HG03066 (cell line): ENCODE results near the gene ZNF700.
"Not testable (repeated sequence)": the region's sequence is repeated elsewhere in the genome, so short reads cannot be mapped to it uniquely, and the experiment has no call there.

Source experiments
- ATAC-seq: cut with Tn5 transposase; IDR thresholded peaks from one replicate; pipeline ENCODE4 v1.9.1; 2021; ENCODE audit warnings: low read depth; ENCODE audit not compliant: unreplicated experiment

ZNF700 gene

DNA sequence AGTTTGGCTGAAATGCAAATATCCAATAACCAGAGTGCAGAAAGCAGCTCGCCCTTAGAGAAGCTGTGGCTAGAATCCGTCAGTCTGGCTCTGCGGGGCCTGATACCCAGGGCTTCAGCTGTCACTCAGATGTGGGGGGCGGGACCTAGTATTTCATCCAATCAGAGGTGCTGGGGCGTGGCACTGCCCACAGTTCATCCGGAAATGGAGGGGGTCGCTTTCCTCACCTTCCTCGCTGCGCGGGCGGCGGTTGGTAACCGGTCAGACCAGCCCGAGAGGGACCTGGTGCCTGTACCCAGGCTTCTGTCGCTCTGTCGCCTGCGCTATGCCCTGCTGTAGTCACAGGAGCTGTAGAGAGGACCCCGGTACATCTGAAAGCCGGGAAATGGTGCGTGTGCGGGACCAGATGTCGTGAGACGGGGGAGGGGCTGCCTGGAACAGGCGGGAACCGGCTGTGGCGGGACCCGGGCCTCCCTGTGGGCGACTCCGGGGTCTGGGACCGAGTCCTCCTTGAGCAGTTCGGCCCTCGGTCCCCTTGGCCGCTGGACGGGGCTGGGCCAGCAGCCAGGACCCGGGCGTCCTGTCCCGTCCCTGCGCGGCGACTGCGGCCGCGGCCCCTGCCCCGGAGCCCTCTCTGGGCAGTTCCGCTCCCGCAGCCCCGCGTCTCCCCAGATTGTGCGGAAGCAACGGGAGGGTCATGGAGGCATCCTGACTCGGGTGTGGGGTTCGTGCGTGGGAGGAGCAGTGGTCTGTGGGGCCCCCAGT, at the start of gene ZNF700:
Gene ZNF700, plus strand, starts transcription at position 222 of the 765 bp plus-strand sequence. Its CDS starts 104 bp downstream, at position 326.
- ATAC-seq = peak; percentile 89

DNA sequence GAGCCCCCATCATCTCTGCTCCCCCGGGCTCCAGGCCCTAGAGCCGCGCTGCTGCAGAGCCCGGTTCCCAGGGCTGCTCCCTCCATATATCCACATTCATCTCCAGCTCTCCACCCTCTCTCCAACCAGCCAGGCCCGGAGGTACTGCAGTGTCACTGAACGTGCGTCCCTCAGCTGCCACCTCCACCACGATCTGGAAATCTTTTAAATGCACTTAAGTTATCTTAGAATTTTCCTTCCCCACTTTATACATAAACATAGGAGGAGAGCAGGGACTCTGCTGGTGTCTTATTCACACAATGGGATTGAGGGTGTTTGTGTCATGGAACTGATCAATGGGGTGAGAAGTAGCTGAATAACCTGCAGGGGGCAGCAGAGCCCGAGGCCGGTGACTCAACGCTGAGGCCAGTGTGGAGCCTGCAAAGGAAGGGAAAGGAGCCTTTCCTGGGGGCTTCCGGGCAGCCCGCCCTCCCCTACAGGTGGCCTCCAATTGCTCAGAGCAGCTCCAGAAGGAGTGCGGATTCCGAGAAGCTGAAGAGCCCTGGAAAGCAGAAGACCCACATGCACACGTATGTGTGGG, 45.1 kb upstream of the ZNF700 start:
- not testable (repeated sequence) for ATAC-seq

DNA sequence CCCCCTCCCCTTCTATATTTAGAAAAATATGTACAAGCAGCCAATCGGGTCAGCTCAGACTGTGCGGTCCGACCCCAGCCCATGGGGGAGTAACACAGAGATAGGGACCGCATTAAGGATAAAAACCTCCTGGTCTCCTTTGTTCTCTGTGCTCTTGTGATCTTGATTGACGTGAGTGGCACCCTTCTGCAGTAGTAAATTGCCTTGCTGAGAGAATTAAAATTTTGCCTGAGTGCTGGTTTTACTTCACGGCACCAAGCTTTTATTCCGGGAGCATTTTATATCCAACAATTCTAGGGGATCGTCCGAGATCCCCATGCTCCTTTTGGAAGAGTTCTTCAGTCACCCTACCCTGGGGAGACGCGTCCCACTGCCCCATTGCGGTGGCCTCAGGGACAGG, 44.3 kb upstream of the ZNF700 start:
- no peak for ATAC-seq

DNA sequence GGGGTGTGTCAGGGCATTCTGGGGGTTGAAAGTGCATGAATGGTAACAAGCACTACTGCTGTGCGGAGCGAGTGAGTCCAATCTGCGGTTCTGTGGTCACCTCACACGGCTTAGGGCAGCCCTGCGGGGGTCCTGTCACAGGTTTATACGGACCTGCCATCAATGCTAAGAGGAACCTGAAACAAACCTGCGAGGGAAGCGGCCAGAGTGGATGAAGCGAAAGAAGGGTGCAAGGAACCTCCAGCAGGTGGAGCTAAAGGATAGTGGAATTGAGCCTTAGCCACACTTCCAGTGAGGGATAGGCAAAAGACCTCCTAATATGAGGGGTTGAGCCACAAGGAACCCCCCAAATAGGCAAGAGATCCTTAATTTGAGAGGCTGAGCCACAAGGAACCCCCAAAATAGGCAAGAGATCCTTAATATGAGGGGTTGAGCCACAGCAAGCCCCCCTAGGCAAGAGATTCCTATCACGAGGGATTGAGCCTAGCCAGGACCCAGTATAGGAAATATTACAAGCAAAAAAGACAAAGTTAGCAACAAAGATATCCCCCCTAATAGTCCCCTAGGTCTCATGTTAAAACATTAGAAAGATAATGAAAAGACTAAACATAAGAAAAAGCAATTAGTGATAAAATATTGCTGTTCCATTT, 43.6 kb upstream of the ZNF700 start:
- ATAC-seq = no peak

DNA sequence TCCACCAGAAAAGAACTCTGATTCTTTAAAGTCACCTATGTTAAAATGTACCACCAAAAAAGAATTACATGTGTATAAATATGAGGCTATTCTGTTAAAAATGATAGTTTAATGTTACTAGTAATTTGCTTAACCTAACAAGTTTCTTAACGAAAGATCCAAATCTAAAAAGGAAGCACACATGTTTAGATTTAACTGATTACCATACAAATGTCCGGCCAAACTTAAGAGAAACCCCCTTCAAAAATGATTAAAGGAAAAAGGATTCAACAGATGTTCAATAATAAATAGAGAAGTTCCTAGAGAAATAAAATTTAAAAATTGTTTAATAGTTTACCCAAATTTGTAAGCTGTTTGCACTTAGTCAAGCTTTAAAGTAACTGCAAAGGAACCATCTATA, 42.3 kb upstream of the ZNF700 start:
- ATAC-seq = no peak

DNA sequence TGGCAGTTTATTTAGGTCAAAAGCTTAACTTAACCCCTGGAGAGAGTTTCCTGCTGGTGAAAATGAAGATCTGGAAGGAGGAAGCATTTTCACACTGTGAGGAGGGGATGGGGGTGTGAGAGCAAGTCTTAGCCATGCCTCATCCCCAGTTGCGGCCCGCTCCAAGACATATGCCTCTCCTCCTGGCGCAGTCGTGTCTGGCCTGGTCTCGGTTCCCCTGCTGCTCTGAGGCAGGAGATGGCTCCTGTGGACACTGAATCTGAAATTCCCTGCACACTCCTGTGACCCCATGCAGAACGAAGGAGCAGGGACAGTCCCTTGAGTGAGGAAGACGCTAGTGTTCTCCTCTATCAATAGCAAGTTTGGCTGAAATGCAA, 37.7 kb upstream of the ZNF700 start:
- no peak for ATAC-seq

DNA sequence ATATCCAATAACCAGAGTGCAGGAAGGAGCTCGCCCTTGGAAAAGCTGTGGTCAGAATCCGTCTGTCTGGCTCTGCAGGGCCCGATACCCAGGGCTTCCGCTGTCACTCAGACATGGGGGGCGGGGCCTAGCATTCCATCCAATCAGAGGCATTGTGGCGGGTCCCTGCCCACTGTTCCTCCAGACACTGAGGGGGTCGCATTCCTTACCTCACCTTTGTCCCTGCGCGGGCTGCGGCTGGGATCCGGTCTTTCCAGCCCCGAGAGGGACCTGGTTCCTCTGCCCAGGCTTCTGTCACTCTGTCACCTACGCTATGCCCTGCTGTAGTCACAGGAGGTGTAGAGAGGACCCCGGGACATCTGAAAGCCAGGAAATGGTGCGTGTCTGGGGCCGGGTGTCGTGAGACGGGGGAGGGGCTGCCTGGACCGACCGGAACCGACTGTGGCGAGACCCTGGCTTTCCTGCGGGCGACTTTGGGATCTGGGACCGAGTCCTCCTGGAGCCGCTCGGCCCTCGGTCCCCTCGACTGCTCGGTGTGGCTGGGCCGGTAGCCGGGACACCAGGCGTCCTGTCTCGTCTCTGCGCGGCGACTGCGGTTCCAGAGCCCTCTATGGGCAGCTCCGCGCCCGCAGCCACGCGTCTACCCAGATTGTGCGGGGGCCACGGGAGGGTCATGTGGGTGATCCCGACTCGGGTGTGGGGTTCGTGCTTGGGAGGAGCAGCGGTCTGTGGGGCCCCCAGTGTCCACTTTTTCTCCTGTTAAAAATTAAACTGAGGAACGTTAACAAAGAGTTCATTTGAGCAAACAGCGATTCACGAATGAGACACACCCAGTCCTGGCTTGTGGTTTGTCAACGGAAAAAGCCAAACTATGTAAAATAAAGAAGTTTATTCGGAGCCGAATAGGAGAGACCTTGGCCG, 37.0 kb upstream of the ZNF700 start, which contains the start of gene ZNF69:
Gene ZNF69, plus strand, starts transcription at position 172 of the 921 bp plus-strand sequence. Its CDS starts 142 bp downstream, at position 314.
- ATAC-seq = no peak

DNA sequence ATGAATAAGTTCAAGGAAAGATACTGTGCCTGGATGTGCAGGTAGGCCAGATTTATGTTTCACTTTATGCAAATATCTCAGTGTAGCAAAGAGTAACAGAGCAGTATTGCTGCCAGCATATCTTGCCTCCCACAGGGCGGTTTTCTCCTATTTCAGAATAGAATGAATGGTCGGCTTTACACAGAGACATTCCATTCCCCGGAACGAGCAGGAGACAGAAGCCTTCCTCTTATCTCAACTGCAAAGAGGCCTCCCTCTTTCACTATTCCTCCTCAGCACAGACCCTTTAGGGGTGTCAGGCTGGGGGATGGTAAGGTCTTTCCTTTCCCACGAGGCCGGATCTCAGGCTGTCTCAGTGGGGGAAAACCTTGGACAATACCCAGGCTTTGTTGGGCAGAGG, 35.0 kb upstream of the ZNF700 start:
- not testable (repeated sequence) for ATAC-seq

DNA sequence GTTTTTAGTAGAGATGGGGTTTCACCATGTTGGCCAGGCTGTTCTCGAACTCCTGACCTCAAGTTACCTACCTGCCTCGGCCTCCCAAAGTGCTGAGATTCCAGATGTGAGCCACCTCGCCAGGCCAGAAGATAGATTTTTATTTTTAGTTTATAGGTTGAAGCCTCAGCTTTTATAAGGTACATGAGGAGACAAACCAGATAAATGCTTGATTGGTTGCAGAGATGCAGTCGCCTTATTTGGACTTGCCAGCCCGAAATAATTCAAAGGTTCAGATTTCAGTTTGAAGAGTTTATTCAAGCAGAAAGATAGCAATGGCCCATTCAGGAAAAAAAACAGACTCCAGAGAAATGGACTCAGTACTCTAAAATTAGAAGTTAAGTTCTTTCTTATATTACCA, 34.3 kb upstream of the ZNF700 start:
- ATAC-seq = no peak

DNA sequence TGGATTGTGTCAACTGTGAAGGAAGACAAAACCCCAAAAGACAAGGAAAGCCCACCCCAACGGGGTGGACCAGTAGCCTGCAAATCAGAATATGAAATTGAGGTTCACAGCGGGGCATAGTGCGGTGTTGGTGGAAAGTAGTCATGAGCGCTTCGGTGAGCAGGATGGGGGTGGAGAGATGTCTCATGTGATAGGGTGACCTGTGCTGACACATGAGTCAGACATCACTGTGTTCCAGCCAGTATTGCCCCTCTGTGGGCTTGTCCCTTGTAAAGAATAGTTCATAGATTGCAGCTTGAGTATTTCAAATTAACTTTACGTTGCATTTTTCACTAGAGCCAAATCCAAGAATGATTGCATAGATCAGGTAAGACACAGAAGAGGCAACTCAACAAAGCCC, 30.1 kb upstream of the ZNF700 start:
- ATAC-seq = no peak

DNA sequence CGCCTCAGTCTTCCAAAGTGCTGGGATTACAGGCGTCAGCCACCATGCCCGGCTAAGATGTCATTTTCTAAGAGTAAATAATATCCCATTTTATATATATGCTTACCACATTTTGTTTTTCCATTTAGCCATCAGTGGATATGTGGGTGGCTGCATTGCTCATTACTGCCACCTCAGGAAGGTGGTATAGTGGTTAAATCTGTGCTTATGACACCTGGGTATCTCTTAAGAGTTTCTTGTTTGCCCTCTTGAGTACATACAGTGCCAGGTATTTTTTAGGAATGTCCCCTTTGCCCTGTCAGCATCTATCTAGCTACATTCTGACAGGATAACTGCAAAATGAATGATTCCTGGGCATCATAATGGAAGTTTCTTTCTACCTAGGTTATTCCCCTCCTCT, 22.7 kb upstream of the ZNF700 start:
- ATAC-seq = no peak

DNA sequence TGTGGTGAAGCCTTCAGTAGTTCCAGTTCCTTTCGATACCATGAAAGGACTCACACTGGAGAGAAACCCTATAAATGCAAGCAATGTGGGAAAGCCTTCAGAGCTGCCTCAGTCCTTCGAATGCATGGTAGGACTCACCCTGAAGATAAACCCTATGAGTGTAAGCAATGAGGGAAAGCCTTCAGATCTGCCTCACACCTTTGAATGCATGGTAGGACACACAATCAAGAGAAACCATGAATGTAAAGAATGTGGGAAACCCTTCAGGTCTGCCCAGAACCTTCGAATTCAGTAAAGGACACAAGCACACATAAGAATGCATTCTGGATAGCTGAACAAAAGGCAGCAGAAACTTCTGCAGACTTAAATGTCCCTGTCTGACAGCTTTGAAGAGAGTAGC, 19.0 kb upstream of the ZNF700 start:
- no peak for ATAC-seq

DNA sequence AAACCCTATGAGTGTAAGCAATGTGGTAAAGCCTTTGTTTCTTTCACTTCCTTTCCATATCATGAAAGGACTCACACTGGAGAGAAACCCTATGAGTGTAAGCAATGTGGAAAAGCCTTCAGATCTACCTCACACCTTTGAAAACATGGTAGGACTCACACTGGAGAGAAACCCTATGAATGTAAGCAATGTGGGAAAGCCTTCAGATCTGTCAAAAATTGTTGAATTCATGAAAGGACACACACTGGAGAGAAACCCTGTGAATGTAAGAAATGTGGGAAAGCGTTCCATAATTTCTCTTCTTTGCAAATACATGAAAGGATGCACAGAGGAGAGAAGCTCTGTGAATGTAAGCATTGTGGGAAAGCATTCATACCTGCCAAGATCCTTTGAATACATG, 13.0 kb upstream of the ZNF700 start:
- ATAC-seq = not testable (repeated sequence)

DNA sequence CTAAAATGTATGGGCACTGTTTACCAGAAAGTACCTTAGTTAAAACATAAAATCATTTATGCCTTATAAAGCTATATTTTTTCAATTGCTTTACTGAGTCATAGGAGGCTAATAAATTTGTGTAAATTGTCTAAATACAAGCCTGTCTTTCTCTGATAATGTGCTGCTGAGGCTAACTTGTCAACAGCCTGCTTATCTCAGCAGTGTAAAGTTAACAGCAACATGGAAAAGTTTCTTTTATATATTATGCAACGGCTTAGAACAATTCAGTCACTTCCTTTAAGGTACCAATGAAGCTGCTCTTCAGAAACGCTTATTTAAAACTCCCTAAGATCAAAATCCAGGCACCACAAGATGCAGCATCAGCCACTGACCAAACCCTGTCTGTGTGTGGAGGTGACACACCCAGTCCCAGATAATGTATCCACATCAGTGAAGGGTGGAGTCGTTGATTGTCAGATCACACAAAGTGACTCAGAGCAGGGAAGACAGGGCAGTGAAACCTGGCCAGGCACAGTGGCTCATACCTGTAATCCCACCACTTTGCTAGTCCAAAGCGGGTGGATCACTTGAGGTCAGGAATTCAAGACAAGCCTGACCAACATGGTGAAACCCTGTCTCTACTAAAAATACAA, 10.4 kb upstream of the ZNF700 start:
- ATAC-seq = not testable (repeated sequence)

DNA sequence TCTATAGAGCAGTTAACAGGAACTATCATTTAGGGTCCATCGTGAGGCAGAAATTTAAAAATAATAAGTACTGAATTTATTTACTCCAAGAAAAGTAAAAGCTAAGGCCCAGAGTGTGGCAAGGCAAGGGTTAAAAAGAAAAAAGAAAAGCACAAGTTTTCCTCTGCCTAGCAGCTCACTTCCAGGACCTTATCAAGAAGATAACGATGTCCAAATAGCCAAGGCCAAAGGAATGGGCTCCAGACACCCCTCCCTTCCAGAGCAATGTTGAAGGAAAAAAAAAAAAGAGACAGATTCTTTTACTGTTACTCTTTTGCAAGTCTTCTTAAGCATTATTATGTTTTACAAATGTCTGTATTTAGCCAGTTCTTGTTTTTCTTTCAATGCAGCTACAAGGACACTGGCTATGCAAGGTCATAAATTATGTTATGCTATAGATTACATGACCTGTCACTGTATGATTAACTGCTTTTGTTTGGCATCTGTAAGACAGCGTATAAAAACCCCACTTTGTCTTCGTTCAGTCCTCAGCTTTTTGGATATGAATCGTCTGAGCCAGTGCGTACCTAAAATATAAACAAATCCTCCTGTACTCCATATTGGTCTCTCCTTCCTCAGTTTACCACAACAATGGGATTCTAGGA, 2.9 kb upstream of the ZNF700 start:
- ATAC-seq = no peak

DNA sequence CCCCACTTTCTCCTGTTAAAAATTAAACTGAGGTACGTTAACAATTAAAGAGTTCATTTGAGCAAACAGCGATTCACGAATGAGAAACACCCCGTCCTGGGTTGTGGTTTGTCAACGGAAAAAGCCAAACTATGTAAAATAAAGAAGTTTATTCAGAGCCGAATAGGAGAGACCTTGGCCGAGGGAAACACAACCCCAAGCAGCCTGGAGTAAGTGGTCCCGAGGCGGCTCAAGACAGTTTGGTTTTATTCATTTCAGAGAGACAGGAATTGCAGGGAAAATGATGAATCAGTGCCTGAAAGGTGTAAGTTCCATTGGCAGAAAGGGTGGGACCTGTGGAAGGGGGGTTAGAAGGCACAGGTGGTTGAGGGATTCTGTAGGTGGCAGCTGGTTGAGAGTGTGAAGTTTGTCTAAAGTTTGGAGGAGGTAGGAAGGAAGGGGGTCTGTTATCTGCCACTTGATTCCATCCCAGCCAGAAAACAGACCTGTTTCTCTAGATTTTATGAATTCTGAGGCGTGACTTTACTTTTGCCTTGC, 812 bp downstream of the ZNF700 start:
- ATAC-seq = not testable (repeated sequence)

DNA sequence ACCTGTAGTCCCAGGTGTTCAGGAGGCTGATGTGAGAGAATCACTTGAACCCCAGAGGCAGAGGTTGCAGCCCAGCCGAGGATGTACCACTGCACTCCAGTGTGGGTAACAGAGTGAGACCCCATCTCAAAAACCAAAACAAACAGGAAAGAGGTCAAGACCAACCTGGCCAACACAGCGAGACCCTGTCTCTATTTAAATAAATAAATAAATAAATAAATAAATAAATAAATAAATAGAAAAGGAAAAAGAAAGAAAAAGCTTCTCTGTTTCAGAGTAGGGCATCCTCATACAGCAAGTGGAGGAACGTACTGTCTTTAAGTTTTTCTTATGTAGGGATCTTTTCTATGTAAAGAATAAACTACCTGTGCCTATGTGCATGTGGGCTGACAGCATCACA, 2.3 kb downstream of the ZNF700 start:
- no peak for ATAC-seq

DNA sequence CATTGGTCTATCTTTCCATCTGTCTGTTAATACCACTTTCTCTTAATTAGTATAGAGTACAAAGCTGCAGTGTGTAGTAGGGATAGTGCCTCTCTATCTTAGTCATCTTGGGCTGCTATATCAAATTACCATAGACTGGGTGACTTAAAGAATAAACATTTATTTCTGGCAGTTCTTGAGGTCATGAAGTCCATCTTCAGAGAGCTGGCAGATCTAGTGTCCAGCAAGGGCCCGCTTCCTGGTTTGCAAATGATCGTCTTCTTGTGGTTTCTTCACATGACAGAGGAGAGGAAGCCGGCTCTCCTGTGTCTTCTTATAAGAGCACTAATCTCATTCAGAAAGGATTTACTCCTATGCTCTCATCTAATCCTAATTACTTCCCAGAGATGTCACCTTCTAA, 6.1 kb downstream of the ZNF700 start:
- no peak for ATAC-seq

DNA sequence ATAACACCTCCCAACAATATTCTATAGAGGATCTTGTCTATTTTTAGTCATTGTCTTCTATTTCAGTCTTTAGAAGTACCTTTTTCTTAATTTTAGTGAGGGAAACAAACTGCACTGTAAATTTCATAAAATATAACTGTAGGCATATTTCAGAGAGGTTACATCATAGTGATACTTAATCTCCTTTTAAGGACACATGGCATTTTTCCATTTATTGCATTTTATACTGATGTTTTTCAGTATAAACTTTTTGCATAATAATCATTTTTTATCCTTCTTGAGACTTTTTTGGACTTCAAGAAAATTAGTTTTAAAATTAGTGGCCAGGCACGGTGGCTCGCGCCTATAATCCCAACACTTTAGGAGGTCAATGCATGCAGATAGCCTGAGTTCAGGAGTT, 6.6 kb downstream of the ZNF700 start:
- no peak for ATAC-seq
